SK-N-SH treated with all-trans-retinoic acid at 6 μM for 48 hours (cell line): ENCODE measurements around the gene PDE8A.

Experiments
- ATAC-seq: fragments of 200-7000 bp; cut with Tn5 transposase; 3 replicates; pipeline ENCODE4 v1.9.1; 2020; ENCODE audit warnings: mild to moderate bottlenecking, moderate library complexity
- ARNTL ChIP-seq: fragments of 450-650 bp; formaldehyde crosslinking; IDR thresholded peaks from 2 replicates; pipeline ENCODE4 v1.5.0; 2020; ENCODE audit warnings: low read depth, mild to moderate bottlenecking, moderate library complexity, borderline replicate concordance
- BACH2 ChIP-seq: fragments of 250-450 bp; sonication (Bioruptor Pico); IDR thresholded peaks from 2 replicates; pipeline ENCODE4 v1.9.0; 2021; ENCODE audit warnings: mild to moderate bottlenecking, borderline replicate concordance
- CSDC2 ChIP-seq: fragments of 250-450 bp; sonication (Bioruptor Pico); IDR thresholded peaks from 2 replicates; pipeline ENCODE4 v1.5.0; 2020; ENCODE audit warnings: mild to moderate bottlenecking, moderate library complexity
- ESRRG ChIP-seq: fragments of 250-450 bp; sonication (Bioruptor Pico); IDR thresholded peaks from 2 replicates; pipeline ENCODE4 v1.6.1; 2021; ENCODE audit warnings: mild to moderate bottlenecking
- ISL1 ChIP-seq: fragments of 250-450 bp; sonication (Bioruptor Pico); IDR thresholded peaks from 2 replicates; pipeline ENCODE4 v2.1.2; 2022; ENCODE audit warnings: mild to moderate bottlenecking, moderate library complexity
- OSR1 ChIP-seq: fragments of 250-450 bp; sonication (Bioruptor Pico); IDR thresholded peaks from 2 replicates; pipeline ENCODE4 v1.8.0; 2022; ENCODE audit warnings: moderate library complexity, mild to moderate bottlenecking, inconsistent platforms
- POU6F1 ChIP-seq: fragments of 250-450 bp; sonication (Bioruptor Pico); IDR thresholded peaks from 2 replicates; pipeline ENCODE4 v1.8.0; 2021; ENCODE audit warnings: low read depth, mild to moderate bottlenecking, moderate library complexity, borderline replicate concordance
- PPARA ChIP-seq: fragments of 250-450 bp; sonication (Bioruptor Pico); IDR thresholded peaks from 2 replicates; pipeline ENCODE4 v1.5.0; 2020; ENCODE audit warnings: mild to moderate bottlenecking, borderline replicate concordance
- RARB ChIP-seq: fragments of 250-450 bp; sonication (Bioruptor Pico); IDR thresholded peaks from 2 replicates; pipeline ENCODE4 v1.8.0; 2021; ENCODE audit warnings: mild to moderate bottlenecking, moderate library complexity
- SNAI2 ChIP-seq: fragments of 250-450 bp; sonication (Bioruptor Pico); IDR thresholded peaks from 2 replicates; pipeline ENCODE4 v1.5.0; 2020; ENCODE audit warnings: mild to moderate bottlenecking, moderate library complexity
- TOX ChIP-seq: fragments of 250-450 bp; sonication (Bioruptor Pico); IDR thresholded peaks from 2 replicates; pipeline ENCODE4 v1.8.0; 2021; ENCODE audit warnings: mild to moderate bottlenecking, moderate library complexity, borderline replicate concordance
- ZC3H10 ChIP-seq: fragments of 250-450 bp; sonication (Bioruptor Pico); IDR thresholded peaks from 2 replicates; pipeline ENCODE4 v1.5.1; 2021; ENCODE audit warnings: mild to moderate bottlenecking, moderate library complexity
- ZFP3 ChIP-seq: fragments of 250-450 bp; sonication (Bioruptor Pico); IDR thresholded peaks from 2 replicates; pipeline ENCODE4 v1.5.0; 2020; ENCODE audit warnings: mild to moderate bottlenecking, moderate library complexity
- ZFP30 ChIP-seq: fragments of 450-650 bp; formaldehyde crosslinking; IDR thresholded peaks from 2 replicates; pipeline ENCODE4 v1.5.0; 2022; ENCODE audit warnings: mild to moderate bottlenecking, moderate library complexity
- ZNF565 ChIP-seq: fragments of 450-650 bp; formaldehyde crosslinking; conservative IDR thresholded peaks from 2 replicates; pipeline ENCODE4 v1.5.0; 2020; ENCODE audit warnings: low read depth, mild to moderate bottlenecking, moderate library complexity
- ZNF70 ChIP-seq: fragments of 450-650 bp; formaldehyde crosslinking; IDR thresholded peaks from 2 replicates; pipeline ENCODE4 v1.5.0; 2020; ENCODE audit warnings: mild to moderate bottlenecking, moderate library complexity
- ZNF8 ChIP-seq: fragments of 450-650 bp; formaldehyde crosslinking; IDR thresholded peaks from 2 replicates; pipeline ENCODE4 v1.5.0; 2020; ENCODE audit warnings: mild to moderate bottlenecking, moderate library complexity
- TF ChIP-seq, protein P1 (sequence below): fragments of 250-450 bp; sonication (Bioruptor Pico); IDR thresholded peaks from 2 replicates; pipeline ENCODE4 v1.5.1; 2020; ENCODE audit warnings: low read depth, mild to moderate bottlenecking, moderate library complexity
- TF ChIP-seq, protein P2 (sequence below): fragments of 250-450 bp; sonication (Bioruptor Pico); IDR thresholded peaks from 2 replicates; pipeline ENCODE4 v1.8.0; 2020; ENCODE audit warnings: mild to moderate bottlenecking, moderate library complexity, borderline replicate concordance
- TF ChIP-seq, protein P3 (sequence below): fragments of 250-450 bp; sonication (Bioruptor Pico); IDR thresholded peaks from 2 replicates; pipeline ENCODE4 v1.5.1; 2021; ENCODE audit warnings: mild to moderate bottlenecking, moderate library complexity

PDE8A gene

DNA sequence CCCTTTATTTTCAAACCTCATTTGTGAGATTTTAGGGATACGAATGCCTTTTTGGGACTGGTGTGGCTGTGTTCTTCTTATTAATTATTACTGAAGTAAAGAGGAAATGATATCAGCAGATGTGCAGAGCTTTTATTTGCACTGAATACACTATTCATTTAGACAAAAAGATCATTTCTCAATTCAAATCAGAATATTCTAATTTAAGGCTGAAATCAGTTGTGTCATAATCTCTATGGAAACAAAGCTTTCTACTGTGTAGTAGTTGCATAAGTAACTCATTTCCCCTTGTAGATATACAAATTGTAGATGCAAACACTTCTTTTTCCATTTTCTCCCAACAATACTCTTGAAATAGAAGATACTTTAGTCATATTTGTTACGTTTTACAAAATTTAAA, 56.0 kb downstream of the PDE8A start:
- no peak for ATAC-seq
- no peak for TF ChIP-seq ZNF70 (CRISPR knock-in tag)
- no peak for TF ChIP-seq RARB (CRISPR knock-in tag)
- no peak for TF ChIP-seq POU6F1 (CRISPR knock-in tag)
- no peak for TF ChIP-seq TOX (CRISPR knock-in tag)
- TF ChIP-seq, protein P1, sequence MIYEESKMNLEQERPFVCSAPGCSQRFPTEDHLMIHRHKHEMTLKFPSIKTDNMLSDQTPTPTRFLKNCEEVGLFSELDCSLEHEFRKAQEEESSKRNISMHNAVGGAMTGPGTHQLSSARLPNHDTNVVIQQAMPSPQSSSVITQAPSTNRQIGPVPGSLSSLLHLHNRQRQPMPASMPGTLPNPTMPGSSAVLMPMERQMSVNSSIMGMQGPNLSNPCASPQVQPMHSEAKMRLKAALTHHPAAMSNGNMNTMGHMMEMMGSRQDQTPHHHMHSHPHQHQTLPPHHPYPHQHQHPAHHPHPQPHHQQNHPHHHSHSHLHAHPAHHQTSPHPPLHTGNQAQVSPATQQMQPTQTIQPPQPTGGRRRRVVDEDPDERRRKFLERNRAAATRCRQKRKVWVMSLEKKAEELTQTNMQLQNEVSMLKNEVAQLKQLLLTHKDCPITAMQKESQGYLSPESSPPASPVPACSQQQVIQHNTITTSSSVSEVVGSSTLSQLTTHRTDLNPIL = no peak
- TF ChIP-seq ISL1 (CRISPR knock-in tag) = no peak
- no peak for TF ChIP-seq BACH2
- no peak for TF ChIP-seq SNAI2 (CRISPR knock-in tag)
- TF ChIP-seq ZNF565 (CRISPR knock-in tag) = no peak
- TF ChIP-seq ESRRG (CRISPR knock-in tag) = no peak
- no peak for TF ChIP-seq ZNF8

GRCh38 chr15:85041230-85041629, 59.6 kb downstream of the PDE8A start:
- TF ChIP-seq RARB (CRISPR knock-in tag) (no peak), ZC3H10 (CRISPR knock-in tag) (no peak), SNAI2 (CRISPR knock-in tag) (no peak), POU6F1 (CRISPR knock-in tag) (no peak), ZFP30 (CRISPR knock-in tag) (no peak), TOX (CRISPR knock-in tag) (no peak), ARNTL (CRISPR knock-in tag) (no peak), PPARA (CRISPR knock-in tag) (no peak), CSDC2 (CRISPR knock-in tag) (no peak), ZNF565 (CRISPR knock-in tag) (no peak)
- TF ChIP-seq, protein P2, sequence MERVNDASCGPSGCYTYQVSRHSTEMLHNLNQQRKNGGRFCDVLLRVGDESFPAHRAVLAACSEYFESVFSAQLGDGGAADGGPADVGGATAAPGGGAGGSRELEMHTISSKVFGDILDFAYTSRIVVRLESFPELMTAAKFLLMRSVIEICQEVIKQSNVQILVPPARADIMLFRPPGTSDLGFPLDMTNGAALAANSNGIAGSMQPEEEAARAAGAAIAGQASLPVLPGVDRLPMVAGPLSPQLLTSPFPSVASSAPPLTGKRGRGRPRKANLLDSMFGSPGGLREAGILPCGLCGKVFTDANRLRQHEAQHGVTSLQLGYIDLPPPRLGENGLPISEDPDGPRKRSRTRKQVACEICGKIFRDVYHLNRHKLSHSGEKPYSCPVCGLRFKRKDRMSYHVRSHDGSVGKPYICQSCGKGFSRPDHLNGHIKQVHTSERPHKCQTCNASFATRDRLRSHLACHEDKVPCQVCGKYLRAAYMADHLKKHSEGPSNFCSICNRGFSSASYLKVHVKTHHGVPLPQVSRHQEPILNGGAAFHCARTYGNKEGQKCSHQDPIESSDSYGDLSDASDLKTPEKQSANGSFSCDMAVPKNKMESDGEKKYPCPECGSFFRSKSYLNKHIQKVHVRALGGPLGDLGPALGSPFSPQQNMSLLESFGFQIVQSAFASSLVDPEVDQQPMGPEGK = no peak
- TF ChIP-seq, protein P1 = no peak
- TF ChIP-seq, all 23 proteins: peak for 0
- no peak for ATAC-seq

- ATAC-seq = peak; percentile 88
- TF ChIP-seq, protein P3, sequence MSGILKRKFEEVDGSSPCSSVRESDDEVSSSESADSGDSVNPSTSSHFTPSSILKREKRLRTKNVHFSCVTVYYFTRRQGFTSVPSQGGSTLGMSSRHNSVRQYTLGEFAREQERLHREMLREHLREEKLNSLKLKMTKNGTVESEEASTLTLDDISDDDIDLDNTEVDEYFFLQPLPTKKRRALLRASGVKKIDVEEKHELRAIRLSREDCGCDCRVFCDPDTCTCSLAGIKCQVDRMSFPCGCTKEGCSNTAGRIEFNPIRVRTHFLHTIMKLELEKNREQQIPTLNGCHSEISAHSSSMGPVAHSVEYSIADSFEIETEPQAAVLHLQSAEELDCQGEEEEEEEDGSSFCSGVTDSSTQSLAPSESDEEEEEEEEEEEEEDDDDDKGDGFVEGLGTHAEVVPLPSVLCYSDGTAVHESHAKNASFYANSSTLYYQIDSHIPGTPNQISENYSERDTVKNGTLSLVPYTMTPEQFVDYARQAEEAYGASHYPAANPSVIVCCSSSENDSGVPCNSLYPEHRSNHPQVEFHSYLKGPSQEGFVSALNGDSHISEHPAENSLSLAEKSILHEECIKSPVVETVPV (CRISPR knock-in tag) = no peak
- no peak for TF ChIP-seq ZNF70 (CRISPR knock-in tag)
- no peak for TF ChIP-seq ZNF8
- TF ChIP-seq, protein P2 = no peak
- TF ChIP-seq, protein P1 = no peak
- no peak for TF ChIP-seq ZFP3 (CRISPR knock-in tag)
- TF ChIP-seq OSR1 (CRISPR knock-in tag) = no peak
- TF ChIP-seq ZNF565 (CRISPR knock-in tag) = no peak
- TF ChIP-seq SNAI2 (CRISPR knock-in tag) = no peak
- TF ChIP-seq POU6F1 (CRISPR knock-in tag) = no peak
- no peak for TF ChIP-seq CSDC2 (CRISPR knock-in tag)
Measured at GRCh38 chr15:85044251-85044853, 62.7 kb downstream of the PDE8A start.
